Keratinocyte (primary cell): ENCODE data around the gene ATRX. TPM values are rescaled to one million over a fixed set of nuclear protein-coding genes. Genes with fewer than 3 reads are reported as not detected.

Experiments used
- DNase-seq: peaks from one replicate; pipeline ENCODE4 v3.0.0-alpha.2; 2011; ENCODE audit warnings: low read depth, missing footprints, low spot score
- FAIRE-seq: peaks from 2 replicates; lab custom pipeline; 2011; peaks lifted over from hg19 to GRCh38; lab: Jason Lieb, UNC
- H2AFZ ChIP-seq: 2 replicates; pipeline ENCODE4 v1.6.0; 2012; ENCODE audit warnings: low read length, control low read depth, inconsistent platforms; ENCODE audit not compliant: control insufficient read depth
- H3K27ac ChIP-seq: 2 replicates; pipeline ENCODE4 v1.5.1; 2011; ENCODE audit warnings: low read length; ENCODE audit not compliant: control insufficient read depth, insufficient read depth
- H3K27me3 ChIP-seq: 3 replicates; pipeline ENCODE4 v1.6.0; 2011; ENCODE audit warnings: low read length; ENCODE audit not compliant: control insufficient read depth, insufficient read depth; ENCODE audit errors: extremely low read depth
- H3K36me3 ChIP-seq, 2 experiments: 2 replicates in 1 of 2; 3 replicates in 1 of 2; pipeline ENCODE4 v1.5.1; 2011; ENCODE audit warnings: low read length in 2 of 2, mild to moderate bottlenecking in 1 of 2; ENCODE audit not compliant: control insufficient read depth in 2 of 2, insufficient read depth in 2 of 2; ENCODE audit errors: extremely low read depth in 1 of 2
- H3K4me1 ChIP-seq: 3 replicates; pipeline ENCODE4 v1.5.1; 2011; ENCODE audit warnings: low read length; ENCODE audit not compliant: control insufficient read depth, insufficient read depth; ENCODE audit errors: extremely low read depth
- H3K4me2 ChIP-seq: 3 replicates; pipeline ENCODE4 v1.6.0; 2011; ENCODE audit warnings: low read depth, low read length; ENCODE audit not compliant: control insufficient read depth, insufficient read depth; ENCODE audit errors: extremely low read depth
- H3K4me3 ChIP-seq, 3 experiments: fragments of 200-600 bp in 1 of 3; sonication (generic) in 1 of 3; 2 replicates in 2 of 3; 3 replicates in 1 of 3; pipeline ENCODE4 v1.5.1; 2011 to 2016; ENCODE audit warnings: low read length in 3 of 3, mild to moderate bottlenecking in 3 of 3, control low read depth in 2 of 3, inconsistent platforms in 1 of 3, low read depth in 1 of 3, mixed read lengths in 1 of 3, mixed run types in 1 of 3, moderate library complexity in 1 of 3; ENCODE audit not compliant: control insufficient read depth in 2 of 3, insufficient read depth in 2 of 3; ENCODE audit errors: extremely low read depth in 1 of 3
- H3K79me2 ChIP-seq: 2 replicates; pipeline ENCODE4 v1.6.0; 2012; ENCODE audit warnings: low read length; ENCODE audit not compliant: control insufficient read depth, insufficient read depth
- H3K9ac ChIP-seq: 3 replicates; pipeline ENCODE4 v1.6.0; 2011; ENCODE audit warnings: low read length; ENCODE audit not compliant: control insufficient read depth, insufficient read depth; ENCODE audit errors: extremely low read depth
- H3K9me1 ChIP-seq: 3 replicates; pipeline ENCODE4 v1.6.0; 2011; ENCODE audit warnings: low read length; ENCODE audit not compliant: control insufficient read depth, insufficient read depth; ENCODE audit errors: extremely low read depth
- H3K9me3 ChIP-seq: 2 replicates; pipeline ENCODE4 v1.5.1; 2012; ENCODE audit warnings: low read depth, low read length; ENCODE audit not compliant: control insufficient read depth
- H4K20me1 ChIP-seq: 3 replicates; pipeline ENCODE4 v1.6.0; 2011; ENCODE audit warnings: low read length; ENCODE audit not compliant: control insufficient read depth, insufficient read depth; ENCODE audit errors: extremely low read depth
- CTCF ChIP-seq, 3 experiments: IDR thresholded peaks in 1 of 3; conservative IDR thresholded peaks in 1 of 3; optimal IDR thresholded peaks in 1 of 3; 2 replicates in 2 of 3; 3 replicates in 1 of 3; pipeline versions ENCODE3 to v1.5.1; 2011; ENCODE audit warnings: low read length in 3 of 3, mild to moderate bottlenecking in 3 of 3, moderate library complexity in 2 of 3, control low read depth in 1 of 3, inconsistent platforms in 1 of 3; ENCODE audit not compliant: insufficient read depth in 2 of 3; ENCODE audit errors: extremely low read depth in 1 of 3
- EZH2 ChIP-seq: IDR thresholded peaks from one replicate; pipeline ENCODE4 v1.6.1; 2012; ENCODE audit warnings: inconsistent platforms, mild to moderate bottlenecking, low read length, moderate library complexity
- dilution Hi-C: fragments of 300-500 bp; cut with MboI; formaldehyde crosslinking; loops from one replicate; pipeline ENCODE4 v1.7.0; 2020; ENCODE audit warnings: low sequenced_read_pairs; ENCODE audit not compliant: extremely low pct_ligation_motif_present
- polyA plus RNA-seq, 5 experiments: library from polyadenylated mRNA; depleted of rRNA in 3 of 5; stranded (reverse) in 3 of 5; stranded (forward) in 1 of 5; unstranded in 1 of 5; fragments of >200 nt; gene quantifications; 1 replicate in 1 of 5; 2 replicates in 3 of 5; 3 replicates in 1 of 5; pipeline versions ENCODE4 v1.2.1 to v1.2.3, GENCODE V29; 2011 to 2012; ENCODE audit warnings: missing spikeins in 2 of 5, low read depth in 1 of 5, low replicate concordance in 1 of 5

ATRX gene
- polyA plus RNA-seq, 1 donor (not counting 4 experiments of a cell fraction or from before 2014, with no cell fraction given) = 31.3 TPM

- dilution Hi-C loops = no loop called here
- Histone ChIP-seq H3K9ac (no peak overlapping the region), H4K20me1 (no peaks in the 10 kb centered on the region), H3K4me3 (no peak overlapping the region), H3K79me2 (no peaks in the 10 kb centered on the region), H3K27me3 (no peaks in the 10 kb centered on the region), H2AFZ (no peak overlapping the region), H3K9me3 (no peaks in the 10 kb centered on the region), H3K27ac (no peak overlapping the region), H3K4me2 (no peak overlapping the region), H3K4me1 (no peaks in the 10 kb centered on the region), H3K9me1 (no peaks in the 10 kb centered on the region), H3K36me3 (no peaks in the 10 kb centered on the region)
- DNase-seq (no peak), FAIRE-seq (no peak)
- TF ChIP-seq EZH2 (no peak), CTCF (optimal IDR thresholded peaks at IDR 0.05 in 1 of 3, IDR thresholded peaks at IDR 0.05 in 1 of 3, conservative IDR thresholded peaks at IDR 0.05 in 1 of 3; ENCODE audit: extremely low read depth in 1 of 3, insufficient read depth in 2 of 3, low read length in 3 of 3) (no peak)
Measured at GRCh38 chrX:77597511-77597910, 188.5 kb downstream of the ATRX start.

- H3K79me2 ChIP-seq = no peaks in the 10 kb centered on the region
- no peak overlapping the region for H3K4me2 ChIP-seq
- no peak overlapping the region for H2AFZ ChIP-seq
- H3K36me3 ChIP-seq = no peaks in the 10 kb centered on the region
- H3K9me3 ChIP-seq = no peaks in the 10 kb centered on the region
- H3K27me3 ChIP-seq = no peaks in the 10 kb centered on the region
- H3K9ac ChIP-seq = no peak overlapping the region
- TF ChIP-seq CTCF (optimal IDR thresholded peaks at IDR 0.05 in 1 of 3, IDR thresholded peaks at IDR 0.05 in 1 of 3, conservative IDR thresholded peaks at IDR 0.05 in 1 of 3; ENCODE audit: extremely low read depth in 1 of 3, insufficient read depth in 2 of 3, low read length in 3 of 3) (peak in 2 of 3 experiments; percentile 18 to 27), EZH2 (no peak)
- dilution Hi-C loops = no loop called here
- DNase-seq (no peak), FAIRE-seq (no peak)
- no peaks in the 10 kb centered on the region for H3K9me1 ChIP-seq
- H4K20me1 ChIP-seq = no peaks in the 10 kb centered on the region
- H3K27ac ChIP-seq = no peak overlapping the region
- no peaks in the 10 kb centered on the region for H3K4me1 ChIP-seq
- H3K4me3 ChIP-seq = no peak overlapping the region
Measured at GRCh38 chrX:77597090-77597489, 188.9 kb downstream of the ATRX start.
